ENCODE data around the gene LRRC8A. TPM values are rescaled to one million over a fixed set of nuclear protein-coding genes. Genes with fewer than 3 reads are reported as not detected.
A peak's percentile ranks its signal among the peaks of the same experiment; 100 is the strongest.

The LRRC8A gene
- total RNA-seq, 1 donor from 2014 or later = 21.6 TPM

GRCh38 chr9:128916204-128916603 is 34.3 kb downstream of the LRRC8A start:
- ATAC-seq (peak; percentile 7), DNase-seq (peak; percentile 75)
- intact Hi-C loops (cut with micrococcal nuclease) = no loop called here

- intact Hi-C loops (cut with micrococcal nuclease) = no loop called here
- ATAC-seq = no peak
- no peak for DNase-seq
Observed at GRCh38 chr9:128916745-128917144, 34.8 kb downstream of the LRRC8A start.

GRCh38 chr9:128917151-128917849 is 35.4 kb downstream of the LRRC8A start:
- intact Hi-C loops (cut with micrococcal nuclease) = no loop called here
- ATAC-seq (peak; percentile 47), DNase-seq (peak; percentile 84)

- intact Hi-C loops (cut with micrococcal nuclease) = no loop called here
- ATAC-seq (no peak), DNase-seq (no peak)
Observed at GRCh38 chr9:128918921-128919320, 37.0 kb downstream of the LRRC8A start.

GRCh38 chr9:128919402-128920089 is 37.6 kb downstream of the LRRC8A start:
- no peak for ATAC-seq
- intact Hi-C loops (cut with micrococcal nuclease) = no loop called here

GRCh38 chr9:128920381-128921058 is 38.6 kb downstream of the LRRC8A start, which contains the start of gene PHYHD1:
TSS of gene PHYHD1 (plus strand) at chr9:128920982. CDS start at chr9:128922324, 1,342 bp downstream.
- intact Hi-C loops (cut with micrococcal nuclease) = no loop called here
- peak; percentile 86 for DNase-seq
- peak; percentile 76 for ATAC-seq

More at GRCh38 chr9:128919402-128920089, 37.6 kb downstream of the LRRC8A start:
- DNase-seq = no peak

GRCh38 chr9:128921881-128922763 is 40.2 kb downstream of the LRRC8A start:
- ATAC-seq (peak; percentile 68), DNase-seq (peak; percentile 76)
- intact Hi-C loops (cut with micrococcal nuclease) = no loop called here

GRCh38 chr9:128923493-128923883 is 41.6 kb downstream of the LRRC8A start:
- ATAC-seq (no peak), DNase-seq (no peak)
- intact Hi-C loops (cut with micrococcal nuclease) = no loop called here

- intact Hi-C loops (cut with micrococcal nuclease) = loop anchor here (5.0 kb wide), 1 partner anchor 66 kb away; no protein-coding TSS in a partner anchor
- DNase-seq (peak; percentile 68), ATAC-seq (peak; percentile 76)
Observed at GRCh38 chr9:128927731-128928411, 45.9 kb downstream of the LRRC8A start.

- DNase-seq = no peak
- intact Hi-C loops (cut with micrococcal nuclease) = loop anchor here (5.0 kb wide), 1 partner anchor 66 kb away; no protein-coding TSS in a partner anchor
- ATAC-seq = no peak
Observed at GRCh38 chr9:128928624-128929023, 46.7 kb downstream of the LRRC8A start.

- DNase-seq = no peak
- intact Hi-C loops (cut with micrococcal nuclease) = loop anchor here (5.0 kb wide), 1 partner anchor 67 kb away; no protein-coding TSS in a partner anchor
- no peak for ATAC-seq
Observed at GRCh38 chr9:128929560-128929959, 47.6 kb downstream of the LRRC8A start.

- ATAC-seq (no peak), DNase-seq (no peak)
- intact Hi-C loops (cut with micrococcal nuclease) = no loop called here
Observed at GRCh38 chr9:128933731-128934130, 51.8 kb downstream of the LRRC8A start.

GRCh38 chr9:128936171-128936865 is 54.4 kb downstream of the LRRC8A start:
- ATAC-seq (no peak), DNase-seq (no peak)
- intact Hi-C loops (cut with micrococcal nuclease) = no loop called here

GRCh38 chr9:128937310-128938165 is 55.6 kb downstream of the LRRC8A start:
- intact Hi-C loops (cut with micrococcal nuclease) = no loop called here
- DNase-seq (no peak), ATAC-seq (no peak)

- intact Hi-C loops (cut with micrococcal nuclease) = no loop called here
- ATAC-seq (peak; percentile 30), DNase-seq (no peak)
Observed at GRCh38 chr9:128940271-128940921, 58.5 kb downstream of the LRRC8A start.

- no peak for DNase-seq
- intact Hi-C loops (cut with micrococcal nuclease) = no loop called here
- no peak for ATAC-seq
Observed at GRCh38 chr9:128940946-128941755, 59.2 kb downstream of the LRRC8A start.

Data from left ventricle myocardium superior (tissue), 1 donor.